Measurements from ENCODE around the gene SPTBN4. TPM values are rescaled to one million over a fixed set of nuclear protein-coding genes. Genes with fewer than 3 reads are reported as not detected.

The SPTBN4 gene
- polyA plus RNA-seq, 1 donor = 3.4 TPM

DNA sequence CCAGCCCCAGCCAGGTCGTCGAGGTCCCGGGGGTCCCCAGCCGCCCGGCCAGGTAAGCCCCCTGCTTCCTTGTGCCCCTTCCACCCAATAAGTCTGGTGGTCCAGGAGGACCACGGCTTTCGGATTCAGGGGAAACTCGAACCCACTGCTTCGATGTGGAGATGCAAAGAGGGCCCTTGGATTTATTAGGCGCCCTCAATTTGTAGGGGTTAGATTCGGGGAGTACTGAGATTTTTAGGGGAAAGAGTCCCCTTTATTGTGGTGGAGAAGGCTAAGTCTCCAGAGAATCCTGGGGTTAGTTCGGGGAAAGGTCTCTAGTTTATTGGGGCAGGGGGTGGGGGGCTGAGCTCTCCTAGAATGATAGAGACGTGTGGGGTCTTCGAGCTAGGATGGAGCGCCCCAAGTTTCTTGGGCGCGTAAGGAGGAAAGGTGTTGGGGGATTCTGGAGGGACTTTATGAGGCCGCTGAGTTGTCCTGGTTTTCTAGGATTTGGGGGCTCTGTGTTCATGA lies 130.6 kb downstream of the SPTBN4 start:
- peaks cover 12% of the 10 kb centered on the region for H3K4me1 ChIP-seq (ENCODE audit: control insufficient read depth, insufficient read depth, low read length)
- H3K9me3 ChIP-seq (ENCODE audit: control insufficient read depth, low read depth, low read length) = peaks cover 8% of the 10 kb centered on the region
- peak overlapping the region; percentile 13 for H3K4me3 ChIP-seq (ENCODE audit: low read length)
- H3K27ac ChIP-seq (ENCODE audit: low read length) = no peak overlapping the region
- WGBS (ENCODE audit: insufficient coverage, low lambda C conversion rate) = 7% methylated on average over 3 of the region's 18 CpGs
- DNase-seq = no peak
- no peaks in the 10 kb centered on the region for H3K36me3 ChIP-seq (ENCODE audit: control insufficient read depth, insufficient read depth, low read length)
- peaks cover 50% of the 10 kb centered on the region for H3K27me3 ChIP-seq (ENCODE audit: control insufficient read depth, insufficient read depth, low read length)

DNA sequence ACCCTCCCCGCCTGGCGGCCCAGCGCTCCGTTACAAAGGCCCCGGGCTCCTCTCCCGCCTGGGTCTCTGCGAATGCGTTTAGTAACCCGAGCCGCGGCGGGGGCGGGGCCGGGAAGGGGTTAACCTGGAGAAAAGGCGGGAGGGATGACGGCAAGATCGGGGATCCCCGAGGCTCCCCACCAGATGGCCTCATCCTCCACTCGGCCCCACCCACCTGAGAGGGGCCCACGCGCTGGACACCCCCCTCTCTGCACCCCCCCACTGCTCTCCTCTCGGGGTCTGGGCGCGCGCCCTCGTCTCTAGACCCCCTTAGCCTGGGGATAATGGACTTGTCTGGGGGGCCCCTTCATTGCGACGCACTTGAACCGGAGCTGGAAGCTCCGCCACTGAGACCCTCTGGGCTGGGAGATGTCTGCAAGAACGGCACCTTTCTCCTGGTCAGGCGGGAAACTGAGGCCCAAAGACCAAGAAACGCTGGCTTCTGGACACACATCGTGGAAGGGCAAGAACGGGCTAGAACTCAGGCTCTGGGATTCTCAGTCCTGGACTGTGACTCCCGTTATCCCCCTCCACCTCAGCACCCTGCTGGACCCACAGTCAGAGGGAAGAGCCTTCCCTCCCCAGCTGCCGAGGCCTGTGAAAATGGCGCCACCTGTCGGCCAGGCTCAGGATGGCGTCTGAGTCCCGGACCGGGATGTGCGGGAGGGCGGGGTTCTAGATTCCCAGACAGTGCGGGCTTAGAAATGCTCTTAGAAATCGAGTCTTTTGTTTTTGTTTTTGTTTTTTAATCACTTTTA lies 131.5 kb downstream of the SPTBN4 start:
- H3K9me3 ChIP-seq (ENCODE audit: control insufficient read depth, low read depth, low read length) = peaks cover 8% of the 10 kb centered on the region
- DNase-seq = peak; percentile 77 to 85
- no CpG with 5 or more reads among the region's 46 CpGs for WGBS (ENCODE audit: insufficient coverage, low lambda C conversion rate)
- peak overlapping the region; percentile 58 for H3K27ac ChIP-seq (ENCODE audit: low read length)
- no peaks in the 10 kb centered on the region for H3K36me3 ChIP-seq (ENCODE audit: control insufficient read depth, insufficient read depth, low read length)
- peaks cover 21% of the 10 kb centered on the region for H3K4me1 ChIP-seq (ENCODE audit: control insufficient read depth, insufficient read depth, low read length)
- peaks cover 50% of the 10 kb centered on the region for H3K27me3 ChIP-seq (ENCODE audit: control insufficient read depth, insufficient read depth, low read length)
- H3K4me3 ChIP-seq (ENCODE audit: low read length) = peak overlapping the region; percentile 40

DNA sequence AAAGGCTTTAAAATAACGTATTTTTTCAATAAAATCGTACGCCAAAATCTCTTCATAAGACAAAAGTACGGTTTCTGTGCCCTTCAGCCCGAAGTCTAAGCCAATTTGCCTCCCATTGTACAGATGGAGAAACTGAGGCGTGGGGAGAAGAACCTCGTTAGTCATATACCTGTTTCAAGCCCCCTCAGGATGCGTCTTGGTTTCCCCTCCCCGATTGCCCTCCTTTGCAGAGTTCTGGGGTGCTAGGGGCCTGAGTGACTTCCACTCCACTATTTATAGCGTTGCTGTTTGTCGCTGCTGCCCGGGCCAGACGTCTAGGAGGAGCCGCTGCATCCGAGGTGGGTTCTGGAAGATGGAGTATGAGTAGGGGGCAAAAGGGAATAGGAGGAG lies 132.1 kb downstream of the SPTBN4 start:
- Histone ChIP-seq H3K27me3 (ENCODE audit: control insufficient read depth, insufficient read depth, low read length) (peaks cover 50% of the 10 kb centered on the region), H3K36me3 (ENCODE audit: control insufficient read depth, insufficient read depth, low read length) (no peaks in the 10 kb centered on the region), H3K4me3 (ENCODE audit: low read length) (no peak overlapping the region), H3K4me1 (ENCODE audit: control insufficient read depth, insufficient read depth, low read length) (peaks cover 23% of the 10 kb centered on the region), H3K9me3 (ENCODE audit: control insufficient read depth, low read depth, low read length) (peaks cover 8% of the 10 kb centered on the region), H3K27ac (ENCODE audit: low read length) (no peak overlapping the region)
- 17% methylated on average over 3 of the region's 15 CpGs for whole genome bisulfite sequencing (ENCODE audit: insufficient coverage, low lambda C conversion rate)
- DNase-seq = no peak

DNA sequence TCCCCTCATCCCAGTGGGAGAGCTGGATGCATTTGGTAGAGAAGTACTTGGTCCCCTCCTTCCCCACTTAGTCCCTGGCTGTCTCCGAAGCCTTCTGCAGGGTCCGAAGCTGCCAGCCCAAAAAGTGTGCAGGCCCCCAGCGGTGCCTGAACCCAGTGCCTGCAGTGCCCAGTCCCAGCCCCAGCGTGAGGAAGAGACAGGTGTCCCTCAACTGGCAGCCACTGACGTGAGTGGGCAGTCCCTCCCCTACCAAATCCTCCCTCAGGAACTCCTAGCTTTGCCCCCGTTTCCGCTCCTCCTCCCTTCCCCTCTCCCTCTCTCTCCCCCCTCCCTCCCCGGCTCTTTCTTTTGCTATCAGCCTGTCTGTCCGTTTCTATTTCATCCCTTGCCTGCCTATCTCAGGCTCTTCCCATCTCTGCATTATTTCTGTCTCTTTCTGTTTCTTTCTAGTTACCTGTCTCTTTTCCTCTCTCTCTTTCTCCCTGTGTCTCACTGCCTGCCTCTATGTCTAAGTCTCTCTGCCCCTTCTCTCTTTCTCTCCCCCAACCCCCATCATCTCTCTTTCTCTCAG lies 132.6 kb downstream of the SPTBN4 start:
- Histone ChIP-seq H3K4me1 (ENCODE audit: control insufficient read depth, insufficient read depth, low read length) (peaks cover 28% of the 10 kb centered on the region), H3K4me3 (ENCODE audit: low read length) (peak overlapping the region; percentile 19), H3K27me3 (ENCODE audit: control insufficient read depth, insufficient read depth, low read length) (peaks cover 50% of the 10 kb centered on the region), H3K27ac (ENCODE audit: low read length) (no peak overlapping the region), H3K36me3 (ENCODE audit: control insufficient read depth, insufficient read depth, low read length) (no peaks in the 10 kb centered on the region), H3K9me3 (ENCODE audit: control insufficient read depth, low read depth, low read length) (peaks cover 8% of the 10 kb centered on the region)
- WGBS (ENCODE audit: insufficient coverage, low lambda C conversion rate) = 4% methylated on average over 4 of the region's 9 CpGs
- peak in 1 of 2 donors; percentile 32 for DNase-seq

DNA sequence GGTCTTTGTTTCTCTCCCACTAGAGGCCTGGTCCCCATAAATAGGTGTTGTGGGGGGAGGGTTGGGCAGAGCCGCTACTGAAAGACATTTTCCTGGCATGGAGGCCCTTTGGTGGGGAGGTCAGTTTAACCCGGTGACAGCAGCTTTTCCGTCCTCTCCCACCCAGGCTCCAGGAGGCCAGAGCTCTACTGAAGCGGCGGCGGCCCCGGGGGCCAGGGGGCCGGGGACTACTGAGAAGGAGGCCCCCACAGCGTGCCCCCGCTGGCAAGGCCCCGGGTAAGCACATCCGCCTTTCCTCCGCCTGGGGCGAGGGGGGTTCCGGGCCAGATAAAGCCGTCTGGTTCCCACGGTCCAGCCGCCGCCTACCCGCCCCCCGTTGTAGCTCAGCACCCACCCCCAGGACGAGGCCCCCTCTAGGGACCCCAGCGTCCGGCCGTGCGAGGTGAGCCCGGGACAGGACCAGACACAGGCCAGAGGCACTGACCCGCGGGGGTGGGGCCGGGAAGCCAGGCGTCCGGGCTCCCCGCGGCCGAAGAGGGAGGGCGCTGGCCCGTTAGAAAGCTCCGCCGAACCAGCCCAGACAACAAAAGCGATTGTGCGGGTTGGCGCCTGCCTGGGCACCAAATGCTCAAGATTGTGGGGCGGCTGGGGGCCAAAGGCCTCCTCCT lies 133.2 kb downstream of the SPTBN4 start:
- H3K9me3 ChIP-seq (ENCODE audit: control insufficient read depth, low read depth, low read length) = peaks cover 8% of the 10 kb centered on the region
- H3K27me3 ChIP-seq (ENCODE audit: control insufficient read depth, insufficient read depth, low read length) = peaks cover 50% of the 10 kb centered on the region
- WGBS (ENCODE audit: insufficient coverage, low lambda C conversion rate) = no CpG with 5 or more reads among the region's 43 CpGs
- H3K27ac ChIP-seq (ENCODE audit: low read length) = no peak overlapping the region
- H3K4me1 ChIP-seq (ENCODE audit: control insufficient read depth, insufficient read depth, low read length) = peaks cover 34% of the 10 kb centered on the region
- DNase-seq = peak in 1 of 2 donors; percentile 20
- H3K4me3 ChIP-seq (ENCODE audit: low read length) = peak overlapping the region; percentile 19
- no peaks in the 10 kb centered on the region for H3K36me3 ChIP-seq (ENCODE audit: control insufficient read depth, insufficient read depth, low read length)

DNA sequence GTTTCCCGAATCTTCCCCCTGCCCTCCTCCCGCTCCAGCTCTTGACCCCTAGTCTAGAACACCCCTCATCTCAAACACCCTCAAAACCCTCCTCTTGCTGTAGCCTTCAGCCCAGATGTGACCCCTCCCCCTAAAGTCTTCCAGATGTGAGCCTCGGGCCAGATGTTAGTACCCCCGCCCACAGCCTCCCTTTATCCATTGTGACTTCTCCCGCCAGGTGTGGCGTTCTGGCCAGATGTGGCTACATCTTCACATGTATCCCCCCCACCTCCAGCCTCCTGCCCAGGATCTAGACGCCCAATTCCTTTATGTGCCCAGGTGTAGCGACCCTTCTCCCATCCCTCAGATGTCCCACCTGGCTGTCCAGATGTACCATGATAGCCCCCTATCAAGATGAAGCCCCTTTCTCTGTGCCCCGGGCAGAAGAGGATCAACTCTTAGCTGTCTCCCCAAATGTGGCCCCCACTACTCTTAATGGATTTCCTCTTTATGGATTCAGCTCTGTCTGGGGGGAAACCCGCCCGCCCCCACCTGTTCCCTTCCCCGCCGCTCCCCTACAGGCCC lies 133.9 kb downstream of the SPTBN4 start:
- H3K4me1 ChIP-seq (ENCODE audit: control insufficient read depth, insufficient read depth, low read length) = peaks cover 36% of the 10 kb centered on the region
- H3K36me3 ChIP-seq (ENCODE audit: control insufficient read depth, insufficient read depth, low read length) = no peaks in the 10 kb centered on the region
- peaks cover 45% of the 10 kb centered on the region for H3K27me3 ChIP-seq (ENCODE audit: control insufficient read depth, insufficient read depth, low read length)
- peaks cover 8% of the 10 kb centered on the region for H3K9me3 ChIP-seq (ENCODE audit: control insufficient read depth, low read depth, low read length)
- H3K4me3 ChIP-seq (ENCODE audit: low read length) = peak overlapping the region; percentile 16
- H3K27ac ChIP-seq (ENCODE audit: low read length) = no peak overlapping the region
- WGBS (ENCODE audit: insufficient coverage, low lambda C conversion rate) = no CpG with 5 or more reads among the region's 13 CpGs
- DNase-seq = peak in 1 of 2 donors; percentile 45

DNA sequence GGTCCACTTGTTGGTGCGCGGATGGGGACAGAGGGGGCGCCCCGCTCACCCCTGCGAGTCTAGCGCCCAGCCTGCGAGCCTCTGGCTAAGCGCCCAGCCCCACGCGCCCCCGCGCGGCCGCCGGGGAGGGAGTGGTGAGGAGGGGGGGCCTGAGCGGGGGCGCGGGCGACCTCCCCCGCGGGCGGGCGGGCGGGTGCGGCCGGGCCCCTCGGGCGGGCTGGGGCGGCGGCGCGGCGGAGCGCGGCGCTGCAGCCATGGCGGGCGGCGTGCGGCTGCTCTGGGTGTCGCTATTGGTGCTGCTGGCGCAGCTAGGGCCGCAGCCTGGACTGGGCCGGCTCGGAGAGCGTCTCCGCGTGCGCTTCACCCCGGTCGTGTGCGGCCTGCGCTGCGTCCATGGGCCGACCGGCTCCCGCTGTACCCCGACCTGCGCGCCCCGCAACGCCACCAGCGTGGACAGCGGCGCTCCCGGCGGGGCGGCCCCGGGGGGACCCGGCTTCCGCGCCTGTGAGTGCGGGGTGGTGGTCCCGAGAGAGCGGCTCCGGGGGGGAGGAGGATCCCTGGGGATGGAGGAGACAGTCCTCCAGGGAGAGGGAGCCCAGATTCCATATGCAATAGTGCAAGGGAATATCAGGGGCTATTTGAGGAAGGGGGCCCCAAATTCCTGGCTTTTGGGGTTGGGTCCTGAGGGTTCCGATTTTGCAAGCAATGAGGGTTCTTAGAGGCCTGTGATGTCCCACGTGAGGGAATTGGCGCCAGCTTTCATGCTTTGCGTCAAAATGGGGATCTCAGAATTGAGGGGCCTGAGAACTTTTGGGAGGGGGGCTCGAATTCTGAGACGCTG lies 134.6 kb downstream of the SPTBN4 start, which contains the start of gene LTBP4:
Gene LTBP4 (plus strand): TSS at position 236 of the 841 bp plus-strand sequence. CDS start 19 bp downstream, at position 255.
- DNase-seq = peak in 1 of 2 donors; percentile 62
- H3K27ac ChIP-seq (ENCODE audit: low read length) = peak within 1 kb of the TSS; percentile 94
- peaks cover 8% of the 10 kb centered on the region for H3K9me3 ChIP-seq (ENCODE audit: control insufficient read depth, low read depth, low read length)
- H3K4me3 ChIP-seq (ENCODE audit: low read length) = peak within 1 kb of the TSS; percentile 52
- H3K36me3 ChIP-seq (ENCODE audit: control insufficient read depth, insufficient read depth, low read length) = no peaks in the 10 kb centered on the region
- H3K4me1 ChIP-seq (ENCODE audit: control insufficient read depth, insufficient read depth, low read length) = peaks cover 42% of the 10 kb centered on the region
- H3K27me3 ChIP-seq (ENCODE audit: control insufficient read depth, insufficient read depth, low read length) = peaks cover 42% of the 10 kb centered on the region
- WGBS (ENCODE audit: insufficient coverage, low lambda C conversion rate) = no CpG with 5 or more reads among the region's 82 CpGs

DNA sequence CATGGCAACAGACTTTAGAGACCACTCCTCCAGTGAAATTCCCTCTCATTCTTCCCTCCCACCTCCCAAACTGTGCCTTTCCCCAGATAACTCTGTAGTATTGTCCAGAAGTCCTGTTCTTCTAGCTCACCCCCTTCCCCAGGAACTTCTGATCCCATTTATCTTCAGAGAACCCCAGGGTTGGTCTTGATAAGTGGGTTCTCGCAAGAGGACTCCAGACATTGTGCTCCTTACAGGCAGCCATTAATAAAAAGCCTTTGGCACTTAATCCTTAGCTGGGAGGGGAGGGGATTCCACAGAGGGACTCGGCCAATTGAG lies 136.2 kb downstream of the SPTBN4 start:
- Histone ChIP-seq H3K4me1 (ENCODE audit: control insufficient read depth, insufficient read depth, low read length) (peaks cover 58% of the 10 kb centered on the region), H3K9me3 (ENCODE audit: control insufficient read depth, low read depth, low read length) (peaks cover 10% of the 10 kb centered on the region), H3K27ac (ENCODE audit: low read length) (peak overlapping the region; percentile 94), H3K36me3 (ENCODE audit: control insufficient read depth, insufficient read depth, low read length) (no peaks in the 10 kb centered on the region), H3K4me3 (ENCODE audit: low read length) (peak overlapping the region; percentile 52), H3K27me3 (ENCODE audit: control insufficient read depth, insufficient read depth, low read length) (peaks cover 27% of the 10 kb centered on the region)
- DNase-seq = no peak
- no CpG with 5 or more reads among the region's 2 CpGs for WGBS (ENCODE audit: insufficient coverage, low lambda C conversion rate)

DNA sequence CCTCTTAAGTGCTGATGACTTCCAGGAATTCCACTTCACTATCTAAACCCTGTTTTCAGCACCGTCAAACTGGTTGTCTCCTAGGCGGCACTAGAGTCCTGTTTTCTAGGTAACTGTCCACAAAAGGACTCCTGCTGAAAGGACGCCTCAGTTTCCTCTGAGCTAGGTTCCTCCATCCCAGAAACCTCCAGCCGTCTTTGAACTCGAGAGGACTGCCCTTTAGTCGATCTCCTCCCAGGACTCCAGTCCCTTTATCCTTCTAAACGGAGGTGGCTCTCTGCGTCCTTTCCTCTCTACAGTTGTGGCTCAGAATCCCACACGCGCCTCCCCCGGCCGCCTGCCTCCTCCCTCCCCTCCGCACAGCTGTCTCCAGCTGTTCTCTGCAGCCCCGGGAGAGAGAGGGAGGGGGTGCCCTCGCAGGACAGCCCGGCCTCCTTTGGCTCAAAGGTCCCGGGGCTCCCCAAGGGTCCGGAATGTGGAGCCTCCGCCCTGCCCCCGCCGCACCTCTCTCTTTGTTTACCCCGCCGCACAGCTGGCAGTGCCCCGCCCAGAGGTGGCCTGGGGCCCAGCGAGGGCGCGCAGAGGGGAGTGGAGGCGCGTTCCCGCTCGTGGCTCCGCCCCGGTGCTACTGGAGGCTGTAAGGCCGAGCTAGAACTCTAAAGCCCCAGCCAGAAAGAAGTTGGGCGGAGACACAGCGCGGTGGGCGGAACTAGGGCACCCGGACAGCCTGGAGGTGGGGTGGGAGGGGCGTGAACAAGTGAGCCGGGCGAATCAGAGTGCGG lies 136.8 kb downstream of the SPTBN4 start:
- Histone ChIP-seq H3K27ac (ENCODE audit: low read length) (peak overlapping the region; percentile 94), H3K27me3 (ENCODE audit: control insufficient read depth, insufficient read depth, low read length) (peaks cover 23% of the 10 kb centered on the region), H3K36me3 (ENCODE audit: control insufficient read depth, insufficient read depth, low read length) (no peaks in the 10 kb centered on the region), H3K4me1 (ENCODE audit: control insufficient read depth, insufficient read depth, low read length) (peaks cover 62% of the 10 kb centered on the region), H3K9me3 (ENCODE audit: control insufficient read depth, low read depth, low read length) (peaks cover 10% of the 10 kb centered on the region), H3K4me3 (ENCODE audit: low read length) (peak overlapping the region; percentile 52)
- WGBS (ENCODE audit: insufficient coverage, low lambda C conversion rate) = no CpG with 5 or more reads among the region's 43 CpGs
- peak; percentile 100 for DNase-seq

Data from large intestine (tissue), 3 donors.